ENCODE data around the gene CREG2. TPM values are rescaled to one million over a fixed set of nuclear protein-coding genes. Genes with fewer than 3 reads are reported as not detected.

CREG2 gene
- polyA plus RNA-seq, 1 donor from 2014 or later = 1.2 TPM

DNA sequence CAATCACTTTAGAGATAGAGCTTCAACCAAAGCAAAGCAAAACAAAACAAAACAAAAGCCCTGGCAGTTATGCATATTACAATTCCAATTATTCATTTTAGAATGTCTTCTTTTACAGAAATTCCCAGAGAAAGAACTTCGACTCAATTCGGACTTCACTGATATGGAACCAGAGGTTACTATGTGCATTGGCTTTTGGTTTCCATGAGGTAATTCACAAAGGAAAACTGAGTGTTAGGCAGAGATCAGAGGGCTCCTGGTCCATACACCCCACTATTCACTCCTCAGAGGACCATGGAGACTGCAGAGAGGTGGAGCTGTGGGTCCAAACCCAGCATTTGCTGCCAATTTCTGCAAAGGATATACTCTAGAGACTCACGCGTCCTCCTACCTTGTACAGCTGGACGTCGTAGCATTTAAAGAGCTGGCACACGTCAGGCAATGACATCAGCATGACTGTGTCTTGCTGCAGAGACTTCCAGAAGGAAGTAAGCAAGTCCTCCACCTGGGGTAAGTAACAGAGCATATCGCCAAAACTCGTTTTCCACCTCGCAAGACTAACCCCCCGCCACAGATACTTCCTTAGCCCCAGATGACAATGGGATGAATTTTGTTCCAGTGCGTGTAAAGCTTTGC, 31.3 kb upstream of the CREG2 start:
- Histone ChIP-seq H3K79me2 (replicated peaks; ENCODE audit: insufficient read depth, low read length) (no peaks in the 10 kb centered on the region), H3K27me3 (ENCODE audit: insufficient read depth, low read depth, low read length) (no peaks in the 10 kb centered on the region), H3K4me3 (ENCODE audit: low read length) (no peak overlapping the region), H2AFZ (ENCODE audit: low read depth, low read length) (no peak overlapping the region), H3K4me2 (ENCODE audit: low read length) (no peak overlapping the region), H3K36me3 (ENCODE audit: insufficient read depth, low read length) (no peaks in the 10 kb centered on the region), H4K20me1 (ENCODE audit: insufficient read depth) (no peaks in the 10 kb centered on the region), H3K9ac (ENCODE audit: low read length) (no peak overlapping the region), H3F3A (ENCODE audit: insufficient read depth, low read length, poor library complexity, severe bottlenecking) (no peaks in the 10 kb centered on the region), H3K27ac (ENCODE audit: low read length) (no peak overlapping the region), H3K9me2 (ENCODE audit: insufficient read depth, low read length) (no peaks in the 10 kb centered on the region), H3K9me3 (ENCODE audit: low read length) (no peaks in the 10 kb centered on the region)
- TF ChIP-seq TAF1 (IDR thresholded peaks at IDR 0.05; ENCODE audit: low read depth) (no peak), SMC3 (conservative IDR thresholded peaks at IDR 0.05; ENCODE audit: poor library complexity) (no peak), POLR2AphosphoS5 (IDR thresholded peaks at IDR 0.05) (no peak), EP300 (conservative IDR thresholded peaks at IDR 0.05; ENCODE audit: poor library complexity, severe bottlenecking) (no peak), EZH2 (IDR thresholded peaks at IDR 0.05; ENCODE audit: borderline replicate concordance, insufficient read depth, low read length, poor library complexity, severe bottlenecking) (no peak), MXI1 (conservative IDR thresholded peaks at IDR 0.05; ENCODE audit: poor library complexity, severe bottlenecking) (no peak)
- TF ChIP-seq, protein P1, sequence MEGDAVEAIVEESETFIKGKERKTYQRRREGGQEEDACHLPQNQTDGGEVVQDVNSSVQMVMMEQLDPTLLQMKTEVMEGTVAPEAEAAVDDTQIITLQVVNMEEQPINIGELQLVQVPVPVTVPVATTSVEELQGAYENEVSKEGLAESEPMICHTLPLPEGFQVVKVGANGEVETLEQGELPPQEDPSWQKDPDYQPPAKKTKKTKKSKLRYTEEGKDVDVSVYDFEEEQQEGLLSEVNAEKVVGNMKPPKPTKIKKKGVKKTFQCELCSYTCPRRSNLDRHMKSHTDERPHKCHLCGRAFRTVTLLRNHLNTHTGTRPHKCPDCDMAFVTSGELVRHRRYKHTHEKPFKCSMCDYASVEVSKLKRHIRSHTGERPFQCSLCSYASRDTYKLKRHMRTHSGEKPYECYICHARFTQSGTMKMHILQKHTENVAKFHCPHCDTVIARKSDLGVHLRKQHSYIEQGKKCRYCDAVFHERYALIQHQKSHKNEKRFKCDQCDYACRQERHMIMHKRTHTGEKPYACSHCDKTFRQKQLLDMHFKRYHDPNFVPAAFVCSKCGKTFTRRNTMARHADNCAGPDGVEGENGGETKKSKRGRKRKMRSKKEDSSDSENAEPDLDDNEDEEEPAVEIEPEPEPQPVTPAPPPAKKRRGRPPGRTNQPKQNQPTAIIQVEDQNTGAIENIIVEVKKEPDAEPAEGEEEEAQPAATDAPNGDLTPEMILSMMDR (IDR thresholded peaks at IDR 0.05; ENCODE audit: poor library complexity, severe bottlenecking) = no peak
- TF ChIP-seq, protein P2, sequence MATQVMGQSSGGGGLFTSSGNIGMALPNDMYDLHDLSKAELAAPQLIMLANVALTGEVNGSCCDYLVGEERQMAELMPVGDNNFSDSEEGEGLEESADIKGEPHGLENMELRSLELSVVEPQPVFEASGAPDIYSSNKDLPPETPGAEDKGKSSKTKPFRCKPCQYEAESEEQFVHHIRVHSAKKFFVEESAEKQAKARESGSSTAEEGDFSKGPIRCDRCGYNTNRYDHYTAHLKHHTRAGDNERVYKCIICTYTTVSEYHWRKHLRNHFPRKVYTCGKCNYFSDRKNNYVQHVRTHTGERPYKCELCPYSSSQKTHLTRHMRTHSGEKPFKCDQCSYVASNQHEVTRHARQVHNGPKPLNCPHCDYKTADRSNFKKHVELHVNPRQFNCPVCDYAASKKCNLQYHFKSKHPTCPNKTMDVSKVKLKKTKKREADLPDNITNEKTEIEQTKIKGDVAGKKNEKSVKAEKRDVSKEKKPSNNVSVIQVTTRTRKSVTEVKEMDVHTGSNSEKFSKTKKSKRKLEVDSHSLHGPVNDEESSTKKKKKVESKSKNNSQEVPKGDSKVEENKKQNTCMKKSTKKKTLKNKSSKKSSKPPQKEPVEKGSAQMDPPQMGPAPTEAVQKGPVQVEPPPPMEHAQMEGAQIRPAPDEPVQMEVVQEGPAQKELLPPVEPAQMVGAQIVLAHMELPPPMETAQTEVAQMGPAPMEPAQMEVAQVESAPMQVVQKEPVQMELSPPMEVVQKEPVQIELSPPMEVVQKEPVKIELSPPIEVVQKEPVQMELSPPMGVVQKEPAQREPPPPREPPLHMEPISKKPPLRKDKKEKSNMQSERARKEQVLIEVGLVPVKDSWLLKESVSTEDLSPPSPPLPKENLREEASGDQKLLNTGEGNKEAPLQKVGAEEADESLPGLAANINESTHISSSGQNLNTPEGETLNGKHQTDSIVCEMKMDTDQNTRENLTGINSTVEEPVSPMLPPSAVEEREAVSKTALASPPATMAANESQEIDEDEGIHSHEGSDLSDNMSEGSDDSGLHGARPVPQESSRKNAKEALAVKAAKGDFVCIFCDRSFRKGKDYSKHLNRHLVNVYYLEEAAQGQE (IDR thresholded peaks at IDR 0.05; ENCODE audit: borderline replicate concordance) = no peak

DNA sequence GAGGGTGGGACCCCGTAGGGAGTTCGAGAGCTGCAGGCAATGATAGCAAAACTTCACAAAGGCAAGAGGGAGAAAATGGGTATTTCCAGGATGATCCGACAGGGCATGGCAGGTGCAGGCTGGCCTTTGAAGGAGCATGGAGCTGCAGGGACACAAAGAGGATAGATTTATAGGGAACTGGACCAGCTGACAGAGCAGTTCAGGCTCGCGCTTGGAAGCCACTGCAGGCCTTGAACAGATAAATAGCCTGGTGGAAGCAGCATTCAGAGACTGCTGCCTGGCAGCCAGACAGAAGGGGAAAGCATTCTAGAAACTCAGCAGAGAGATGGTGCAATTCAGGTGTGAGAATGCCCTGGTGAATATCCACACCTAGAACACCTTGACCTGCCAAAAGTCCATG, 29.3 kb upstream of the CREG2 start:
- Histone ChIP-seq H3K36me3 (ENCODE audit: insufficient read depth, low read length) (no peaks in the 10 kb centered on the region), H2AFZ (ENCODE audit: low read depth, low read length) (no peak overlapping the region), H4K20me1 (ENCODE audit: insufficient read depth) (no peaks in the 10 kb centered on the region), H3K27ac (ENCODE audit: low read length) (no peak overlapping the region), H3F3A (ENCODE audit: insufficient read depth, low read length, poor library complexity, severe bottlenecking) (no peaks in the 10 kb centered on the region), H3K9me3 (ENCODE audit: low read length) (no peaks in the 10 kb centered on the region), H3K27me3 (ENCODE audit: insufficient read depth, low read depth, low read length) (no peaks in the 10 kb centered on the region), H3K4me2 (ENCODE audit: low read length) (no peak overlapping the region), H3K9ac (ENCODE audit: low read length) (no peak overlapping the region), H3K4me3 (ENCODE audit: low read length) (no peak overlapping the region), H3K79me2 (replicated peaks; ENCODE audit: insufficient read depth, low read length) (no peaks in the 10 kb centered on the region), H3K9me2 (ENCODE audit: insufficient read depth, low read length) (no peaks in the 10 kb centered on the region)
- TF ChIP-seq EP300 (conservative IDR thresholded peaks at IDR 0.05; ENCODE audit: poor library complexity, severe bottlenecking) = no peak
- no peak for TF ChIP-seq SMC3 (conservative IDR thresholded peaks at IDR 0.05; ENCODE audit: poor library complexity)

DNA sequence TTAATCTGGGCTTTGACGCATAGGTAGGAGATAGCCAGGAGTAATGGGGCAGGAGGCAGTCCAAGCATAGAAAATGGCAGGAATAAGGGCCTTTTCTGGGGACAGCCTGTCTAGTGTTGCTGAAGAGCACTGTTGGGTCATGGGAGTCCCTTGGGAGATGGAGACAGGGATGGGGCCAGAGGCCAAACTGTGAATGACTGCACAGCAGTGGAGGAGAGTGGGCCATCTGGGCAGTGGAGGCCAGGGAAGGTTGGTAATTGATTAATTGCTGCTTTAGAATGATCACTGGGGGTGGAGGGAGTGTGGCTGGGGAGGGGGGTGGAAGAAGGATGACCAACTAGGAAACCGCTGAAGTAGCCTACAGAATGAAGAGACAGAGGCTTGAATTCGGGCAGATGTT, 28.6 kb upstream of the CREG2 start:
- TF ChIP-seq MXI1 (conservative IDR thresholded peaks at IDR 0.05; ENCODE audit: poor library complexity, severe bottlenecking) = no peak
- no peak for TF ChIP-seq EZH2 (IDR thresholded peaks at IDR 0.05; ENCODE audit: borderline replicate concordance, insufficient read depth, low read length, poor library complexity, severe bottlenecking)
- TF ChIP-seq RAD21 (conservative IDR thresholded peaks at IDR 0.05) = no peak
- no peak for TF ChIP-seq SMC3 (conservative IDR thresholded peaks at IDR 0.05; ENCODE audit: poor library complexity)
- TF ChIP-seq, protein P2 (IDR thresholded peaks at IDR 0.05; ENCODE audit: borderline replicate concordance) = no peak
- TF ChIP-seq POLR2AphosphoS5 (IDR thresholded peaks at IDR 0.05) = no peak
- no peak for TF ChIP-seq TAF1 (IDR thresholded peaks at IDR 0.05; ENCODE audit: low read depth)
- TF ChIP-seq, protein P1 (IDR thresholded peaks at IDR 0.05; ENCODE audit: poor library complexity, severe bottlenecking) = no peak
- no peak for TF ChIP-seq EP300 (conservative IDR thresholded peaks at IDR 0.05; ENCODE audit: poor library complexity, severe bottlenecking)
- Histone ChIP-seq H2AFZ (ENCODE audit: low read depth, low read length) (no peak overlapping the region), H3K4me3 (ENCODE audit: low read length) (no peak overlapping the region), H3K9me3 (ENCODE audit: low read length) (no peaks in the 10 kb centered on the region), H3K27ac (ENCODE audit: low read length) (no peak overlapping the region), H3F3A (ENCODE audit: insufficient read depth, low read length, poor library complexity, severe bottlenecking) (no peaks in the 10 kb centered on the region), H3K9ac (ENCODE audit: low read length) (no peak overlapping the region), H3K36me3 (ENCODE audit: insufficient read depth, low read length) (no peaks in the 10 kb centered on the region), H3K79me2 (replicated peaks; ENCODE audit: insufficient read depth, low read length) (no peaks in the 10 kb centered on the region), H3K27me3 (ENCODE audit: insufficient read depth, low read depth, low read length) (no peaks in the 10 kb centered on the region), H3K9me2 (ENCODE audit: insufficient read depth, low read length) (no peaks in the 10 kb centered on the region), H4K20me1 (ENCODE audit: insufficient read depth) (no peaks in the 10 kb centered on the region), H3K4me2 (ENCODE audit: low read length) (no peak overlapping the region)

All from neural cell (in vitro differentiated cells).